Measurements from ENCODE around the gene MAN1C1. TPM values are rescaled to one million over a fixed set of nuclear protein-coding genes. Genes with fewer than 3 reads are reported as not detected.

The MAN1C1 gene
- polyA plus RNA-seq, 3 donors from 2014 or later: 0.48 to 2.8 (median 1.2) TPM

- Mint-ChIP-seq H3K27me3 (ENCODE audit: low read depth in 3 of 3) (peaks cover 0 to 1% (median 0%) of the 10 kb centered on the region in 3 donors), H3K9me3 (no peaks in the 10 kb centered on the region), H3K36me3 (peaks cover 0 to 6% (median 0%) of the 10 kb centered on the region in 3 donors), H3K27ac (no peak overlapping the region), H3K4me3 (no peak overlapping the region), H3K4me1 (peaks cover 0 to 3% of the 10 kb centered on the region in 2 donors)
- DNase-seq: no peak
These were observed 52.5 kb downstream of the MAN1C1 start for GRCh38 chr1:25668931-25669573.

DNA sequence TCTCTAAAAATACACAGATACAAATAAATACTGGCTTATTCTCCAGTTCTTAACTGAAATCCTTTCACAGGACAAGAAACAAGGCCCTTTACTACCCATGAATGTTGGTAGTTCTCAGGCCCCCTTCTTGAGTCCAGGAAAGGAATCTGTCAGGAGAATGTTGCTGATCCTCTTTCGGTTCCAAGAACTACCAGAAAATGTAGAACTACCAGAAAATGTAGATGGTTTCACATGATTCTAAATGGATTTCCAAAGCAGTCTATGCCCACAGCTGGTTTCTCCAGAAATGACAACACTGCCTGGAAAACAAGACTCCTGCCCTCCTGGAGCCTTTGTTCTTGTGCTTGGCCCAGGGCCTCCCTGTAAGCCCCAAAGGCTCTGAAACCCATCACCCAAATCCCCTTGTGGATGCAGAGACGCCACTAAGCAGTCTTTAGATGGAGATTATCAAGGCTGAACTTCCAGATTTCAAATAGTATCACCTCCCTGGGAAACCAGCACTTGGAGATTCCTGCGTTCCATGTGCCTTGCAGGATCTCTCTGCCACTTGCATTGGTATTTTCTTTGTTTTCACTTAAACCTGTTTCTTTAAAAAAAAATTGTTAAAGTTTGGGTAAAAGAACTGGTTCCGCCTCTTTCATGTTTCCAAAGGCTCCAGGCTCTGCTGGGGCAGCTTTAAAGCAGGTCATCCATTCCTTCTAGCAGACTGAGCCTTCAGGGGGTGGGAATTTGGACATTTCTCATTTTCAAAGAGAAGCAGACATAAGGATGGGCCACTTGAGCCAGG lies 53.4 kb downstream of the MAN1C1 start:
- no peak overlapping the region for H3K27ac Mint-ChIP-seq
- H3K9me3 Mint-ChIP-seq: no peaks in the 10 kb centered on the region
- peaks cover 0 to 3% (median 0%) of the 10 kb centered on the region in 3 donors for H3K27me3 Mint-ChIP-seq (ENCODE audit: low read depth in 3 of 3)
- H3K4me3 Mint-ChIP-seq: no peak overlapping the region
- DNase-seq: no peak
- H3K36me3 Mint-ChIP-seq: peaks cover 0 to 6% (median 0%) of the 10 kb centered on the region in 3 donors
- peaks cover 8 to 12% of the 10 kb centered on the region in 2 donors for H3K4me1 Mint-ChIP-seq

DNA sequence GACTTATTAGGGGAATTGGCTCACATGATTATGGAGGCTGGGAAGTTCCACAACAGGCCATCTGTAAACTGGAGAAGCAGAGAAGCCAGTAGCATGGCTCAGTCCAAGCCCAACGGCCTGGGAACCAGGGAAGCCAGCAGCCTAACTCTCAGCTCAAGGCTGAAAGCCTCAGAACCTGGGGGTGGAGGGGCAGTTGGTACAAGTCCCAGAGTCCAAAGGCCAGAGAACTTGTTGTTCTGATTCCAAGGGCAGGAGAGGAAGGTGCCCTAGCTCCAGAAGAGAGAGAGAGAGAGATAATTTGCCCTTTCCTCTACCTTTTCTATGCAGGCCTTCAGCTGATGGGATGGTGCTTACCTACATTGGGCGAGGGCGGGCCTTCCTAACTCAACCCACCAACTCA lies 55.3 kb downstream of the MAN1C1 start:
- no peaks in the 10 kb centered on the region for H3K9me3 Mint-ChIP-seq
- DNase-seq: no peak
- H3K4me3 Mint-ChIP-seq: no peak overlapping the region
- peaks cover 0 to 6% (median 0%) of the 10 kb centered on the region in 3 donors for H3K36me3 Mint-ChIP-seq
- H3K27me3 Mint-ChIP-seq (ENCODE audit: low read depth in 3 of 3): peaks cover 0 to 4% (median 3%) of the 10 kb centered on the region in 3 donors
- H3K27ac Mint-ChIP-seq: peak overlapping the region in 1 of 6 donors; percentile 12
- H3K4me1 Mint-ChIP-seq: peaks cover 28 to 32% of the 10 kb centered on the region in 2 donors

- H3K4me1 Mint-ChIP-seq: peaks cover 37 to 41% of the 10 kb centered on the region in 2 donors
- no peak overlapping the region for H3K4me3 Mint-ChIP-seq
- peak overlapping the region in 3 of 6 donors; percentile 5 to 55 (median 42) for H3K27ac Mint-ChIP-seq
- H3K9me3 Mint-ChIP-seq: no peaks in the 10 kb centered on the region
- peaks cover 2 to 4% (median 3%) of the 10 kb centered on the region in 3 donors for H3K27me3 Mint-ChIP-seq (ENCODE audit: low read depth in 3 of 3)
- no peak for DNase-seq
- peaks cover 0 to 6% (median 0%) of the 10 kb centered on the region in 3 donors for H3K36me3 Mint-ChIP-seq
These were observed 56.3 kb downstream of the MAN1C1 start for GRCh38 chr1:25672763-25673409.

- H3K27me3 Mint-ChIP-seq (ENCODE audit: low read depth in 3 of 3): peaks cover 2 to 4% (median 3%) of the 10 kb centered on the region in 3 donors
- peaks cover 0 to 6% (median 0%) of the 10 kb centered on the region in 3 donors for H3K36me3 Mint-ChIP-seq
- H3K4me3 Mint-ChIP-seq: no peak overlapping the region
- no peak for DNase-seq
- no peaks in the 10 kb centered on the region for H3K9me3 Mint-ChIP-seq
- H3K4me1 Mint-ChIP-seq: peaks cover 40 to 47% of the 10 kb centered on the region in 2 donors
- no peak overlapping the region for H3K27ac Mint-ChIP-seq
These were observed 56.9 kb downstream of the MAN1C1 start for GRCh38 chr1:25673456-25673855.

DNA sequence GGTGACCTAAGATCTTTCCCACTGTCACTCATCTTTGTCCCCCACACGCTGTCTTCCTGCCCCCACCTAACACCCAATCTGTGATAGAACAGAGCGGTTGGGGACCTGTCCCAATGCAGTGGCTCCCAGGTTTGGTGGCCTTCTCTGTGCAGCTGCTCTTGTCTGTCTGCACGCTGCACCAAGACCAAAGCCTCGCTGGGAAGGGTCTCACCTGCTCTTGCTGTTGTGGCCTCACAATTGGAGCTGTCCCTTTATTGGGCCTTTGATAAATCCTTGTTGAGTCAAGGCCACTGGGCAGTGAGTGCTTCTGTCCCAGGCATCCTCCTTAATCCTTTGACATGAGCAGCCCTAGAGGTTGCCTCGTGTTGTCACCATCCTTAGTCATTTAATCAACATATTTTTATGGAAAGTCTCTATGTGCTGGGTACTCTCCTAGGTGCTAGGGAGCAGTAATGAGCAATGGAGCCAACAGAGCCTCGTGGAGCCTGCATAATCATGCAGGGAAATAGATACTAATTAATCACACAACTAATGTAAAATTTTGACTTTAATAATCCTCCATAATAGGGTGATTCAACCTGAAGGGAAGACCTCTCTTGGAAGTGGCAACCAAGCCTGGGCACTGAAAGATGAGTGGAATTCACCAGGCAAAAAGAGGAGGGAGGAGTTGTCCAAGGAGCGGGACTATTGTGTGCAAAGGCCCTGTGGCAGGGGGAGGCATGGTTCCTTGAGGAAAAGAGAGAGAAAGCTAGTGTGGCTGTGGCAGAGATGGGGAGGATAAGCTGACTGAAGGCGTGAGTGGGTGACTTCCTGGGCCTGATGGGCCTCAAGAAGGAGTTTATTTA lies 57.6 kb downstream of the MAN1C1 start:
- no peak for DNase-seq
- Mint-ChIP-seq H3K36me3 (peaks cover 0 to 6% (median 0%) of the 10 kb centered on the region in 3 donors), H3K4me1 (peaks cover 40 to 50% of the 10 kb centered on the region in 2 donors), H3K27ac (peak overlapping the region; percentile 56 to 82 (median 74)), H3K27me3 (ENCODE audit: low read depth in 3 of 3) (peaks cover 2 to 8% (median 3%) of the 10 kb centered on the region in 3 donors), H3K4me3 (no peak overlapping the region), H3K9me3 (no peaks in the 10 kb centered on the region)

GRCh38 chr1:25674807-25675084 lies 58.2 kb downstream of the MAN1C1 start:
- H3K27ac Mint-ChIP-seq: peak overlapping the region in 5 of 6 donors; percentile 56 to 82 (median 75)
- peaks cover 2 to 8% (median 3%) of the 10 kb centered on the region in 3 donors for H3K27me3 Mint-ChIP-seq (ENCODE audit: low read depth in 3 of 3)
- peaks cover 0 to 6% (median 0%) of the 10 kb centered on the region in 3 donors for H3K36me3 Mint-ChIP-seq
- peaks cover 40 to 50% of the 10 kb centered on the region in 2 donors for H3K4me1 Mint-ChIP-seq
- H3K9me3 Mint-ChIP-seq: no peaks in the 10 kb centered on the region
- DNase-seq: no peak
- H3K4me3 Mint-ChIP-seq: no peak overlapping the region

DNA sequence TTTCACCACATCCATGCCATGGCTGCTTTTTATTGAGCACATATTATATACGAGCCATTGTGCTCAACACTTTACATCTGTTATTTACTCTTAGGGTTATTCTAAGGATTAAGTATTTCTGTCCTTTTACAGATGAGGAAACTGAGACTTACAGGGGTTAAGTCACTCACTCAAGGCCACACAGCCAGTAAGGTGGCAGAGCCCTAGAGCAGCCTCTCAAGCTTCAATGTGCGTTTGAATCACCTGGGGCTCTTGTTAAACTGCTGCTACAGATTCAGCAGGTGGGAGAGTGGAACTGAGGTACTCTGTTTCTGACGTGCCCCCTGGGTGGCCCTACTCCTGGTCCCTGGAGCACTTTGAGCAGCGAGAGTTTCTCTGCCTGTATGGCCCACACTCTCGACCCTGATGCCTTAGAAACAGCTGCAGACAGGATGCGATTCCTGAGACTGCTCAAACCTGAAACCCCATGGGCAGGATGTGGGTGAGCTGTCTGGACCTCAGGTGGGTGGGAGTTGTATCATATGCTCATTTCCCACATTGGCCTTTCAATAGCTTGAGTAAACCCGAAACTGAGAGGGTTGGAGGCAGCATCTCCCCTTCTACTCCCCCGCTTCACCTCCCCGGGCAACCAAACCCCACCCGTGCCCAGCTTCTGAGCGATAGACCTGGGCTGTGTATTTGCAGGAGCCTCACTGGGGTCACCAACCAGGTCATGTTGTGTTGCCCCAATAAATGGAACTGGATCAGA lies 59.3 kb downstream of the MAN1C1 start:
- Mint-ChIP-seq H3K4me1 (peaks cover 40 to 55% of the 10 kb centered on the region in 2 donors), H3K27me3 (ENCODE audit: low read depth in 3 of 3) (peaks cover 2 to 8% (median 3%) of the 10 kb centered on the region in 3 donors), H3K4me3 (peak overlapping the region; percentile 72 to 80 (median 76)), H3K9me3 (no peaks in the 10 kb centered on the region), H3K36me3 (peaks cover 0 to 10% (median 0%) of the 10 kb centered on the region in 3 donors), H3K27ac (peak overlapping the region; percentile 47 to 83 (median 77))
- peak; percentile 74 to 80 (median 79) for DNase-seq

DNA sequence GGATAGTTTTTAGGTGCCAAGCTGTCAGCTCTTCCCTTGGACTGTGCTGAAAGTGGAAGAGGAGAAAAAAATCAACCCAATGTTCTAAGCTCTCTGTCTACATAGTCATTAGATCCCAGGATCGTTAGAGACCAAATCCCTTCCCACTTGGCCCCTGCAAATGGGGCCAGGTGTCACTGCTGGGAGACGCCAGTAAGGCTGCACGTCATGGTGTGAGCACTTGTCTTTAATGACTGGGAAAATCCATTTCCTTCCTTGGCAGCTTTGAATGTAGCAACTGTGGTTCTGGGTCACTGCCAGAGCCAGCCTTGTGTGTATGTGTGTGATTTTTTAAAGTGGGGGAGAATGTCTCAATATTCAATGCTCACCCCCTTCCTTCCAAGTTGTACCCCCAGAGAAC lies 59.9 kb downstream of the MAN1C1 start:
- Mint-ChIP-seq H3K9me3 (no peaks in the 10 kb centered on the region), H3K36me3 (peaks cover 0 to 6% (median 0%) of the 10 kb centered on the region in 3 donors), H3K27ac (peak overlapping the region; percentile 47 to 83 (median 77)), H3K4me1 (peaks cover 40 to 55% of the 10 kb centered on the region in 2 donors), H3K27me3 (ENCODE audit: low read depth in 3 of 3) (peaks cover 3 to 8% (median 3%) of the 10 kb centered on the region in 3 donors), H3K4me3 (peak overlapping the region; percentile 72 to 80 (median 76))
- no peak for DNase-seq

GRCh38 chr1:25677193-25677773 lies 60.7 kb downstream of the MAN1C1 start:
- peak overlapping the region in 5 of 6 donors; percentile 64 to 82 (median 75) for H3K27ac Mint-ChIP-seq
- H3K4me1 Mint-ChIP-seq: peaks cover 40 to 55% of the 10 kb centered on the region in 2 donors
- no peak for DNase-seq
- peaks cover 3 to 8% (median 3%) of the 10 kb centered on the region in 3 donors for H3K27me3 Mint-ChIP-seq (ENCODE audit: low read depth in 3 of 3)
- peaks cover 0 to 4% (median 0%) of the 10 kb centered on the region in 3 donors for H3K36me3 Mint-ChIP-seq
- H3K4me3 Mint-ChIP-seq: peak overlapping the region; percentile 29 to 80 (median 73)
- no peaks in the 10 kb centered on the region for H3K9me3 Mint-ChIP-seq

DNA sequence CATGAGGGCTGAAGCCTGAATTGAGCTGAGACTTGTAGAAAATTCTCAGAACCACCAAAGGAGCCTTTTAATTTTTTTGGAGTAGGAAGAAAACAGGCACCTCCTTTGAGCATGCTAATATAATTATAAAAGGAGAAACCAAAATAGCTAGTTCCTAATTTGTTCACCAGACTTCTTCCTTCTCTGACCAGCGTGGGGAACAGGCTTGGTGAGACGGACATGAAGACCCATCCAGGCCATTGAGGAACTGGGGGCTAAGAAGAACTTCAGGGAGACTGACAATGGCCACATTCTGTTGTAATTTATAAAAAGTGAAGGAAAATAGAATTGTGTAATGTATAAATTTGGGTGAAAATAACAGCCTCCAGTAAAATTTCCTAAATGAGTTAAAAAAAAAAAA lies 62.6 kb downstream of the MAN1C1 start:
- Mint-ChIP-seq H3K9me3 (no peaks in the 10 kb centered on the region), H3K27me3 (ENCODE audit: low read depth in 3 of 3) (peaks cover 1 to 10% (median 6%) of the 10 kb centered on the region in 3 donors), H3K36me3 (peaks cover 0 to 4% (median 0%) of the 10 kb centered on the region in 3 donors), H3K4me1 (peaks cover 40 to 51% of the 10 kb centered on the region in 2 donors), H3K27ac (no peak overlapping the region), H3K4me3 (no peak overlapping the region)
- DNase-seq: no peak

- H3K27ac Mint-ChIP-seq: no peak overlapping the region
- no peak for DNase-seq
- H3K4me1 Mint-ChIP-seq: peaks cover 24 to 35% of the 10 kb centered on the region in 2 donors
- H3K9me3 Mint-ChIP-seq: no peaks in the 10 kb centered on the region
- peaks cover 0 to 10% (median 6%) of the 10 kb centered on the region in 3 donors for H3K27me3 Mint-ChIP-seq (ENCODE audit: low read depth in 3 of 3)
- H3K36me3 Mint-ChIP-seq: peaks cover 0 to 4% (median 0%) of the 10 kb centered on the region in 3 donors
- no peak overlapping the region for H3K4me3 Mint-ChIP-seq
These were observed 64.1 kb downstream of the MAN1C1 start for GRCh38 chr1:25680701-25681100.

All from immature natural killer cell (primary cell).